NCI-H1048 (cell line): ENCODE data around the gene C22orf23.
"Not testable (repeated sequence)": the region's sequence is repeated elsewhere in the genome, so short reads cannot be mapped to it uniquely, and the experiment has no call there.

Experiments
- DNase-seq: peaks from one replicate; lab custom pipeline; 2025; lab: John Stamatoyannopoulos, UW

The C22orf23 gene

DNA sequence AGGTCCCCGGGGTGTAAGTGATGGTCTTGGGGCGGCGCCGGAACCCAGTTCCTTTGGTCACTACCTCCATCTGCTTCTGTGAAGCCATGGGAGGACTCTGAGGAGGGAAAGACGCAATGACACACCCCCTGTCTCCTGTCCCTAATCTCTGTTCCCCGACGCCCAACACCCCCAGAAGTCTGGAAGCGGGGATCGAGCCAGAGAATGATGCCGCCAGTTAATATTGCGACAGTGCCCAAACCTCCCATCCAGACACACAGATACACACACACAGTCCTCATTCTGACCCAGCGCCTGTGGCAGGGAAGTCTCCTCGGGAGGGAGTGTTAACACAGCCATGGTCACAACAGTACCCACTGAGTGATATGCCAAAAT is 352 bp downstream of the C22orf23 start:
- DNase-seq: no peak

DNA sequence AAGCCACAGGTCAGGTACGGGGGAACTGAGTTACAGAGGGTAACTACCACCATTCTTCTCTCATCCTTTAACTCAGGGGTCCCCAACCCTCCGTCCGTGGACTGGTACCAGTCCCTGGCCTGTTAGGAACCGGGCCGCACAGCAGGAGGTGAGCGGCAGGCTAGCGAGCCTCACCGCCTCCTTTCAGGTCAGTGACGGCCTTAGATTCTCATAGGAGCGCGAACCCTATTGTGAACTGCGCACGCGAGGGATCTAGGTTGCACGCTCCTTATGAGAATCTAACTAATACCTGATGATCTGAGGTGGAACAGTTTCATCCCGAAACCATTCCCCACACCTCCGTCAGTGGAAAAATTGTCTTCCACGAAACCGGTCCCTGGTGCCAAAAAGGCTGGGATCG is 772 bp downstream of the C22orf23 start:
- DNase-seq: not testable (repeated sequence)

DNA sequence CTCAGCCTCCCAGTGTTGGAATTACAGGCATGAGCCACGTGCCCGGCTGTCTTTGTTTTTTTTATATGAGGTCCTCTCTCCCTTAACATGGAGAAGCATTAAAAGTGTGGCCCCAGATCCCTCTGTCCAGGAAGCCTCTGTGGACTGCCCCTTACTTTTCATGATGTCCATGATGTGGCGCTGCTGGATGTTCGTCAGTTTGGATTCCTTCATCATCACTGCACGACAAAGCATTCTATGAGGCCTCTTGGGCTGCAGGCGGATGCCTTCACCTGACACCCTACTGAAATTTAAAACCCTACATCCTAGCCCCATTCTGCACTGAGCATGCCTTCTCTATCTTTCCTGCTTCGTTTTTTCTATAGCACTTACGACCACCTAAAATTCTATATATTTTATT is 2.1 kb downstream of the C22orf23 start:
- DNase-seq: no peak

DNA sequence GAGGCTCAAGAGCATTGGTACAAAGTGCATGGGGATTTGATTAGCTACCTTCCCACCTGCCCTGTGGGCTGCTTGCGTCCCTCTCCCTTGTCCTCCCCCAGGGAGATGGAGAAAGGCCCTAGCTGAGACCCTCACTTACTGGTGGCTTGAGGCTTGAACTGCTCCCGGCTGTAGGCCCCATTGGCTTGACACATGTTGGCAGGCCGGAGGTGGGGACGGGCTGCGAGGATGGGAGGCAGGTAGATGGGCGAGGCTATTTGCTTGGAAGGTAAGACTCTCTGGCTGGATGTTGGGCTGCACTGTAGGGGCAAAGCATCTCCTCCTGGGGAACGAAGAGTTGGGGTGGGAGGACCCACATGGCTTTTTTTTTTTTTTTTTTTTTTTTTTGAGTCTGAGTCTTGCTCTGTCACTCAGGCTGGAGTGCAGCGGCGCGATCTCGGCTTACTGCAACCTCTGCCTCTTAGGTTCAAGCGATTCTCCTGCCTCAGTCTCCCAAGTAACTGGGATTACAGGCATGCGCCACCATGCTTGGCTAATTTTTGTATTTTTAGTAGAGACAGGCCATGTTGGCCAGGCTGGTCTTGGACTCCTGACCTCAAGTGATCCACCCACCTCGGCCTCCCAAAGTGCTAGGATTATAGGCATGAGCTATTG is 6.1 kb downstream of the C22orf23 start:
- not testable (repeated sequence) for DNase-seq

DNA sequence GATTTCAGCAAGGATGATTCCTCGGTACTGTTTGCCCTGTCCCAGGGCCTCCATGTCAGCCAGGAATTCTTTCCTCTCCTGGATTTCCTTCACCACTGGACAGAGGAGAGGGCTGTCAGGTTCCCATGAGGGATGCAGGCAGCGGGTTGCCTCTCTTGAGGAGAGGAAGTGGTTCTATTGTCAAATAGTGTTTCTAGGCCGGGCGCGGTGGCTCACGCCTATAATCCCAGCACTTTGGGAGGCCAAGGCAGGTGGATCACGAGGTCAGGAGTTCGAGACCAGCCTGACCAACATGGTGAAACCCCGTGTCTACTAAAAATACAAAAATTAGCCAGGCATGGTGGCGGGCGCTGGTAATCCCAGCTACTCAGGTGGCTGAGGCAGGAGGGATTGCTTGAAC is 9.0 kb downstream of the C22orf23 start:
- DNase-seq: not testable (repeated sequence)

DNA sequence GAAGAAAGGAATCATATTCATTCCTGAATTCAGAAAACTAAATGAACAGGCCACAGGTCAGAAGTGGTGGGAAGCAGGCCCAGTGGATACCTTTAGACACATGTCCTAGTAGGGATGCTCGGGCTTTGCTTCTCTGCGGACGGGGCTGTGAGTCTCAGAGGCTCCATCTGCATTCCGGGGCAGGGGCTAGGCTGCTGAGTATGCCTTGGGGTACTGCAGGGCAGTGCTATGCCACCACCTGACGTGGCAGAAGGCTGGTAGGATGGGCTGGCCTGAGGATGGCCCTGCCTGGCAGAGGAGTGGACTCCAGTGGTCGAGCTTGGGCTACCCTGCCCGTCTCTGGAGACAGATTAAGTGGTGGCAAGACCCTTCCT is 9.6 kb downstream of the C22orf23 start:
- DNase-seq: no peak

DNA sequence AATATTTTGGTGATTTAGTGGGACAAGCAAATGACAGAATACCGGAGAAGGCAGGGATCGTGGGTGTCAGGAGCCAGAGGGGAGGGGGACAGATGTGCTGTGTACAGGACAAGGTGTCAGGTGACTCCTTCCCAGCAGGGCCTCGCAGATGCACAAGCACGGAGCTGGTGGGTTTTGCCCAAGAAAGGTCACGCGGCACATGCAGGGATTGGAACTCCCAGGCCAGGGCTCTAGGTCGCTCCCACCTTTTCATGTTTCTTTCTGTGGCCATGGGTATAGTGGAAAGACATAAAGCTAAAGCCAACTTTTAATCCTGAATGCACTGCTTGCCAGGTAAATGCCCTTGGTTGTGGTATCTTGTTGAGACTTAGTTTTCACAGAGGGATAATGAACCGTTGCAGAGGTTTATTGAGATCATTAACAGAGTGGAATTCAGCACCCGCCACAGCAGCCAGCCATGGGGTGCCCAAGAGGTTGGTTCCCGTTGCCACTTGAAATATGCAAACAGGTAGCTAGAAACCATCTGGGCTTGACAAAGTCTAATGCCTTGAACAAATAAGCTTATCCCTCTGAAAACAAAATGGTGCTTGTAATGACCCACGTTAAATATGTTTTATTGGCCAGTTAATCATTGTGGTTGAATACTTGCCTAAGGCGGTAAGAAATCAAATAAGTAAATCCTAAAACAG is 10.1 kb downstream of the C22orf23 start:
- peak; percentile 22 for DNase-seq

DNA sequence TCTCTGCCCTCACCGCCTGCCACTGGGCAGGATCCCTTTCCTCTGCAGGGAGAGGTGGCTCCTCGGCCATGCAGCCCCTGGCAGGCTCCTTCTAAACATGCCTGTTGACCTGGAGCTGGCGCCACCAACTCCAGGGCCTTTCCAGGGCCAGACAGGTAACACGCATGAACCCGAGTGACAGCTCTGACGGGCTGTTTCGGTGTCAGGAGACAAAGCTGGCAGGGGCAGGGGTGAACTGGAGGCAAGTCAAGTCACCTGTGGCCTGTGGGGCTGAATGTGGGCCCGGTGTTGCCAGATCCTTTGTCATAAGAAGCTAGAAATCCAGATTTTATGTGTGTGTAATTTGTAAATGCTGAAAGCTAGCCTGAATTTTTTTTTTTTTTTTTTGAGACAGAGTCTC is 11.3 kb downstream of the C22orf23 start:
- no peak for DNase-seq

DNA sequence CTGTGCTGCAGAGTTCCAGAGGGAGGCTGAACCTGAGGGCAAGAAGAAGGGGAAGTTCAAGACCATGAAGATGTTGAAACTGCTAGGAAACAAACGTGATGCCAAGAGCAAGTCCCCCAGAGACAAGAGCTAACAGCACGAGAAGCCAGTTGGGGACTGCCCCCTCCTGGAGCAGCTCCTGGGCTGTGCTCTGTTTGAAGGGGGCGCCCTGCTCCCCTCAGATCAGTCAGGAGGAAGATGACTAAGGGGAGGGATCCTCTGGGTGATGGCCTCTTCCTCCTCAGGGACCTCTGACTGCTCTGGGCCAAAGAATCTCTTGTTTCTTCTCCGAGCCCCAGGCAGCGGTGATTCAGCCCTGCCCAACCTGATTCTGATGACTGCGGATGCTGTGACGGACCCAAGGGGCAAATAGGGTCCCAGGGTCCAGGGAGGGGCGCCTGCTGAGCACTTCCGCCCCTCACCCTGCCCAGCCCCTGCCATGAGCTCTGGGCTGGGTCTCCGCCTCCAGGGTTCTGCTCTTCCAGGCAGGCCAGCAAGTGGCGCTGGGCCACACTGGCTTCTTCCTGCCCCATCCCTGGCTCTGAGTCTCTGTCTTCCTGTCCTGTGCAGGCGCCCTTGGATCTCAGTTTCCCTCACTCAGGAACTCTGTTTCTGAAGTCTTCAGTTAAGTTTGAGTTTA is 12.6 kb downstream of the C22orf23 start:
- DNase-seq: no peak

DNA sequence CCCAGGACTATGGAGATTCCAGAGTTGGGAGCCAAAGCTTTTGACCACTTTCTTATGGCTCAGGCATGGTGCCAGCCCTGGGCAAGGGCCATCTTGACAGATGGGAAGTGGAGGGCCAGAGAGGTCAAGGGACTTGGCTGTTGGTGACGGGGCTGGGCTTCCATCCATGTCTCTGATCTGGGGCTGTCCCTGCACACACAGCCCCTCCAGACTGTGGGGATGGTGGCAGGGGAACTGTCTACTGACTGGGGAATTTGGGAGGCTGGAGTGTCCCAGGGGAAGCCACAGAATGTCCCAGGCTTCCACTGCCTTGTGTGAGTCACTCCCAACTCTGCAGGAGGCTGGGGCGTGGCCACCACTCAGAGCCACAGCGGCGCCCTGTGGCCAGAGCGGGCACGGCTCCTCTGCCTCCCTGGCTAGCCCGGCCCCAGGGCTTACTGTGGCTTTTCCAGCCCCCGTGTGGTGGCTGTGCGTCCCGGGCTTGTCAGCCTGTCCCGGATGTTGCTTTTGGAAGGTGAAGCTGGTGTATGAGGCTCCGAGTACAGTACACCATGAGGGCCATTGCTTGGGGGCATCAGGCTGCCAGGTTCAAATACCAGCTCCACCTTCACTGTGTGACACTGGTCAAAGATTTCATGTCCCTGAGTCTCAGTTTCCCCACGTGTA is 19.6 kb downstream of the C22orf23 start:
- peak; percentile 70 for DNase-seq

DNA sequence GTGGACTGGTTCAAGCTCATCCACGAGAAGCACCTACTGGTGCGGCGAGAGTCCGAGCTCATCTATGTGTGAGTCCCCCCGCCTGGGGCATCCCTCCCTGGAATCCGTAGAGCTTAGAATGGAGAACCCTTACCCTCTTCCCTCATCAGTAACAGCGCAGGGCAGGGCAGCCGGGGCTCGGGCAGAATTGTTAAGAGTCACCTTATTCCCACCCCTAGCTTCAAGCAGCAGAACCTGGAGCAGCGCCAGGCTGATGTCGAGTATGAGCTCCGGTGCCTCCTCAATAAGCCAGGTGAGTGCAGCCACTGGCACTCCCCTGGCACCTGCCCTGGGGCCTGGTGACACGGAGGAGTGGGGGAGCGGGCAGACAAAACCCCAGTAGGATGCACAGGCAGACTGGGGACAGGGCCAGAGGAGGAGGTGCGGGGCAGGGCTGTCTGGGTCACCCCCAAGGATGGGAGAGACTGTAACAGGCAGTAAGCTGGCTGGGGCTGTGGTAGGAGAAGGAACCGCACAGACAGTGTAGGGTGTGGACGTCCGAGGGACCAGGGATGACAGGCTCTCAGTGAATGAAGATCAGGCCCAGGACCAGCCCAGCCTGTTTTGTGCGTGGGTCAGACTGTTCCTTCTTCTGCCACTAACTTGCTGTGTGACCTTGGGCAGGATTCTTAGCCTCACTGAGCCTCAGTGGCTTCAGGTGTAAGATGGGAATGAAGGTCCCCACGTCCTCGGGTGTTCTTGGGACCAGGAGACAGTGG is 20.4 kb downstream of the C22orf23 start:
- DNase-seq: no peak

DNA sequence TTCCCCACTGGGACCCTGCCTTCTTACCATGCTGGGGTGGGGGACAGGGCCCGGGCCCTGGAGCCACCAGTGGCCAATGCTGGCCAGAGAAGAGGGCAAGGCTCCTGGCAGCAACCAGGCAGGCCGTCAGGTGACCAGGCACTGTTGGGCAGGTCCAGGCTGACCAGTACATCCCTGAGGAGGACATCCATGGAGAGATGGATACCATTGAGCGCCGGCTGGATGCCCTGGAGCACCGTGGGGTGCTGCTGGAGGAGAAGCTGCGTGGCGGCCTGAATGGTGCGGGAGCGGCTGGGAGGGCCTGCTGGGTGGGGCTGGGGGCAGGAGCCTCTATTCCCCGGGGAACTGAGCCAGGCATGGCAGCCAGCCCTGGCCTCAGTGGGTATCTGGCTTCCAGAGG is 21.0 kb downstream of the C22orf23 start:
- no peak for DNase-seq

DNA sequence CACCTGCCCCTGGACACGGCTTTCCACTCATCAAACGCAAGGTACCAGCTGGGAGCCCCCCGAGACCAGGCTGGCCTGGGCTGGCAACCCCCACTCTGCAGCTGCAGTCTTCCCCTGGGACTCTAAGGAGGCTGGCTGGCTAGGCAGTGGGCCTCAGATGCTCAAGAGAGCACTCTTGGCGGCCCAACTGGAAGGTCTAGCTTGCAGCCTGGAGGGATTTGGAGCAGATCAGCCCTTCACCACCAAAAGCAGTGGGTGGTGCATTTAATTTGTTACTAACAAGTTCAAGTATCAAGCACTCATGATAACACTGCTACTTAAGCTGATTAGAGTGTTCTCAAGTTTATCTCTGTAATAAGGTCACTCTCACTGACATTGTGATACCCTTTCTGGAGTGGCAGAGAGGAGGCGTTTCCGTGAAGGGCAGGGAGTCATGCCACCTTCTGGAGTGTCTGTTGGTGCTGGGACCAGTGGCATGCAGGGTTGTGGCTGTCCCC is 21.5 kb downstream of the C22orf23 start:
- DNase-seq: no peak

DNA sequence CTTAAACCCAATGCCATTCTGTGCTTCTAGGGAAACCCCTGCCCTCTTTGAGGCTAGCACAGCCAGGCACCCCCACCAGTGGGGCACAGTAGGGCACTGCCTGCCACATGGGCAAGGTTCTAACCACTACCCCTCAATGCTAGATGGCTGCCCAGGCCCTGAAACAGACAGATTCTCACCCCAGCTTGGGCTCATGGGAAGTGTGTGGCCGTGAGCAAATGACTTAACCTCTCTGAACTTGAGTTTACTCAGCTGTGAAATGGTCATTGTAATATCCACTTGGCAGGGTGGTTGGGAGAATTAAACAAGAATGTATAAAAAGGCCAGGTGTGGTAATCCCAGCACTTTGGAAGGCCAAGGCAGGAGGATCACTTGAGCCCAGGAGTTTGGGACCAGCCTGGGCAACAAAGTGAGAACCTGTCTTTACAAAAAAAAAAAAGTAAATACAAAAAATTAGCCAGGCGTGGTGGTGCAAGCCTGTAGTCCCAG is 22.4 kb downstream of the C22orf23 start:
- DNase-seq: no peak

DNA sequence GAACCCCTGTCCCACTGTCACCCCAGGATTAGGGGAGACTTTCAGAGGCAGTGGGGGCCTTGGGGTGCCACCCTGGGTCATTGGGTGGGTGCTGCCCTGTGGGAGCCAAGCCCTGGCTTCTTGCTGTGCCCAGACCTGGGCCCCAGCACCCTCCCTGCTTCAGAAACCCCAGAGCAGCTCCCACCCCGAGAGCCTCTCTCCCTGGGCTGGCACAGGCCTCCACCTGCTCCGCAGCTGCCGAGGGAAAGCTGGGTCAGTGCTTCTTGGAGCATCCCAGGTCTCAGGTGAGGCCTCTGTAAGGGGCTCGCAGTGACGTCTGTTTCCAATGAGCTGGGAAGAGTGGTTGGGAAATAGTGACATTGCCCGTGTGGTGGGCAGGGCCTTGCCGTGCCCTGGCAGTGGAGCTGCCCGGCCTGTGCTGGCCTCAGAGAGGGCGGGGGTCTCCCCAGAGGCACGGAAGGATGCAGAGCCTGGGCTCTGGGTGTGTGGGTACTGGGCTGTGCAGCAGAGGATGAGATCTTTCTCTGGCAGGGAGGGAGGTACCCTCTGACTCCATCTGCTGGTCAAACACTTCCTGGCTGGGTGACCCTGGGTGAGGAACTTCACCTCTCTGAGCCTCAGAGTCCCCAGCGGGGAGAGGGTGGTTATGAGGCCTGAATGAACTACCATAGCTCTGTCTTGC is 23.0 kb downstream of the C22orf23 start:
- no peak for DNase-seq

DNA sequence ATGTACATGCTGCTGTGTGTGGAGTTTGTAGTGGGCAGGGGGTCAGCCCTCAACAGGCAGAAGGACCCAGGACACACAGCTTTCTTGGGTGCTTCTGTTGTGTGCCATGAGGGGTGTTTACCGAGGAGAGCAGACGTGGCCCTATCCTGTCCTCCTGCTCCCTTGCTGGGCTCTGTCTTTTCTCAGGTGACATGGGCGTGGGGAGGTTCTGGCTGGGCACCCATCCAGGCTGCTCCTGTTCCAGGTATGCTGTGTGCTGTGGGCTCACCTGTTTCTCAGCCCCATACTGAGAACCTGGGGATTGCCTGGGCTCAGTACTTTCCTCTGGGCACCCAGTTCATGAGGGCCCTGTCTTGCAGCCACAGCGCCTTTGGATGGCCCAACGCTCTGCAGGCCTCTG is 24.0 kb downstream of the C22orf23 start:
- DNase-seq: no peak

DNA sequence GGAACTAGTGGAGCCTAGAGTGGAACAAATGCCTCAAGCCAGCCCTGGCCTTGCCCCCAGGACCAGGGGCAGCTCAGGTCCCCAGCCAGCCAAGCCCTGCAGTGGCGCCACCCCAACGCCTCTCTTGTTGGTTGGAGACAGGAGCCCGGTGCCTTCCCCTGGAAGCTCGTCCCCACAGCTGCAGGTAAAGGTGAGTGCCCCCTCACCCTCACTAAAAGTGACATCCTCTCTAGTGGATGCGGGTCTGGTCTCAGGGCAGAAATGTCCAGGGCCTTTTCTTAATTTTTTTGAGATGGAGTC is 25.8 kb downstream of the C22orf23 start:
- DNase-seq: no peak

DNA sequence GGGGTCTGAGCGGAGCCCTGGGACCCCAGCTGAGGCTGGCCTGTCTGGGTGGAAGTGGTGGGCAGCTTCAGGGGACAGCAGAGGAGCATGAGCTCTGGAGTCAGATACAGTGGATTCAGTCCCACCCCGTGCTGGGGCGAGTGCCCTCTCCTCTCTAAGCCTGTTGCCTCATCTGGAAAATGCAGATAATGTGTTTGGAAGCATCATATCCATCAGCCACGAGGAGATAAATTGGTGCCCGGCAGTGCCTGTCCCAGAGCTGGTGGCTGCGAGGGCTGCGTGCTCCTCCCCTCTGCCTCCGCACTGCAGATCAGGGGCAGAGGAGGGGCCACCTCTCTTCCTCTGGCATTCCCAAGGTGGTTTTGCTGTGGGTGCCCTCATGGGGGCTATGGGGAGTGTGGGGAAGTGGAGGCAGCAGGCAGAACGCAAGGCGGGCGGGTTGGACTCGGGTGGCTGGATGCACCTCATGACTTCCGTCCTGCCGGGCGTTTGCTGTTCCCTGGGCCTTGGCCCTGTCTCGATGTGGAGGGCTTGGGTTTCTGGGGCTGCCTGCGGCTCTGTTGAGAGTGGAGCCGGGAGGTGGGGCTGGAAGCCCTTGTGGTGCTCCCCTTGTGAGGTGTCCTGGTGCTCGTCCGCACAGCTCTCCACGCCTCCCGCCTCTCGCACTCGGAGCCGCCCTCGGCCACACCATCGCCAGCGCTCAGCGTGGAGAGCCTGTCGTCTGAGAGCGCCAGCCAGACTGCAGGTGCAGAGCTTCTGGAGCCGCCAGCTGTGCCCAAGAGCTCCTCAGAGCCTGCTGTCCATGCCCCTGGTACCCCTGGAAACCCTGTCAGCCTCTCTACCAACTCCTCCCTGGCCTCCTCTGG is 26.4 kb downstream of the C22orf23 start:
- DNase-seq: no peak

DNA sequence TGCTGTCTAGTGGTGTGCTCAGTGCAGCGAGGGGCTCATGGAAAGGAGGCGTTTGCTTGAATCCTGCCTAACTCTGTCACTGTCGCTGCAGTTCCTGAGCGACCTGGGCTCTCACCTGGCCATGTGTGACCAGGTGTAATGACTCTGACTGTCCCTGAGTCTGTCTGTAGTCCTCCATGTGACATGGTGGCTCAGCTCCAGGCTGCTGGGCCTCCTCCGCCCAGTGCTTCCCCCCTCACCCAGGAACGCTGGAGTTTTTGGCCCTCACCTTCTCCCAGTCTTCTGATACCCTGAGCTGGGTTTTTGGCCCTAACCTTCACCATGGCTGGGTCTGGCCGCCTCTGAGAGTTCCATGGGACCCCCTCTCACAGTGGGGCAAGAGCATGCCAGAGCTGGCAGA is 27.0 kb downstream of the C22orf23 start:
- DNase-seq: no peak

DNA sequence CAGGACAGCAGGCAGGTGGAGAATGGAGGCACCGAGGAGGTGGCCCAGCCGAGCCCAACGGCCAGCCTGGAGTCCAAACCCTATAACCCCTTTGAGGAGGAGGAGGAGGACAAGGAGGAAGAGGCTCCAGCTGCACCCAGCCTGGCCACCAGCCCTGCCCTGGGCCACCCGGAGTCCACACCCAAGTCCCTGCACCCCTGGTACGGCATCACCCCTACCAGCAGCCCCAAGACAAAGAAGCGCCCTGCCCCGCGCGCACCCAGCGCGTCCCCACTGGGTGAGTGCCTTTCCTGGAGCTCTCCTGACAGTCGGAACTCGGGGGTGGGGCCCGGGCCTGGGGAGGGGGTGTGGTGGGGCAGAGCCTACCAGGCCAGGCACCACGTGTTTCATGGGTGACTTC is 27.6 kb downstream of the C22orf23 start:
- DNase-seq: no peak

DNA sequence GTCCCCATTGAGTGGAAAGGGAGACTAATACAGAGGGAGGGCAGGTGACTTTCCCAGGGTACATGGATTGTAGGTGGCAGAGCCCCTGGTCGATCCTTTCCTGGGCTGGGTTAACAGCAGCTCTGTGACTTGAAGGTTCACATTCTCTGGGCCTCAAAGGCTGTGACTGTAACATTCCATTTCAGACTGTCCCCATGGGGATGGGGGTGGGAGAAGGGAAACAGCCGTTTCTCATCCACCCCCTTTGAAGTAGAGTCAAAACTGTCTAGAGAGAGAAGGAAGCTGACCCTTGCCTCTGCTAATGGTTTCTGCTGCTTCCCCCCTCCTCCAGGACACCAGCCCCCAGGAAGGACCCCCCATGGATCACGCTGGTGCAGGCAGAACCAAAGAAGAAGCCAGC is 28.1 kb downstream of the C22orf23 start:
- DNase-seq: no peak
